ENCODE results near the gene LUC7L.
A peak's percentile ranks its signal among the peaks of the same experiment; 100 is the strongest.

Gene LUC7L

GRCh38 chr16:253833-254232, 24.6 kb upstream of the LUC7L start:
- peaks cover 20 to 23% of the 10 kb centered on the region in 2 experiments for H3K4me1 ChIP-seq (ENCODE audit: control insufficient read depth in 1 of 2, insufficient read depth in 1 of 2, low read depth in 1 of 2, low read length in 1 of 2)
- H3K36me3 ChIP-seq: no peaks in the 10 kb centered on the region
- H3K27me3 ChIP-seq: no peaks in the 10 kb centered on the region
- H3K27ac ChIP-seq: peak overlapping the region; percentile 25
- no peak for TF ChIP-seq CTCF (IDR thresholded peaks at IDR 0.05)
- H3K9me3 ChIP-seq: no peaks in the 10 kb centered on the region
- no peak overlapping the region for H3K4me3 ChIP-seq (ENCODE audit: low read depth in 1 of 2, low read length in 1 of 2)

- Histone ChIP-seq H3K27me3 (no peaks in the 10 kb centered on the region), H3K27ac (peak overlapping the region; percentile 90), H3K4me1 (ENCODE audit: control insufficient read depth in 1 of 2, insufficient read depth in 1 of 2, low read depth in 1 of 2, low read length in 1 of 2) (peaks cover 20 to 23% of the 10 kb centered on the region in 2 experiments), H3K4me3 (ENCODE audit: low read depth in 1 of 2, low read length in 1 of 2) (peak overlapping the region; percentile 27 to 37), H3K36me3 (no peaks in the 10 kb centered on the region), H3K9me3 (no peaks in the 10 kb centered on the region)
- TF ChIP-seq CTCF (IDR thresholded peaks at IDR 0.05): no peak
Measured at GRCh38 chr16:252366-253337, 23.4 kb upstream of the LUC7L start.

- H3K4me1 ChIP-seq (ENCODE audit: control insufficient read depth in 1 of 2, insufficient read depth in 1 of 2, low read depth in 1 of 2, low read length in 1 of 2): peaks cover 27 to 35% of the 10 kb centered on the region in 2 experiments
Measured at GRCh38 chr16:249431-249830, 20.2 kb upstream of the LUC7L start.

GRCh38 chr16:247027-247426, 17.8 kb upstream of the LUC7L start:
- H3K27me3 ChIP-seq: no peaks in the 10 kb centered on the region
- no peaks in the 10 kb centered on the region for H3K36me3 ChIP-seq
- no peak overlapping the region for H3K4me3 ChIP-seq (ENCODE audit: low read depth in 1 of 2, low read length in 1 of 2)
- H3K4me1 ChIP-seq (ENCODE audit: control insufficient read depth in 1 of 2, insufficient read depth in 1 of 2, low read depth in 1 of 2, low read length in 1 of 2): peaks cover 19 to 30% of the 10 kb centered on the region in 2 experiments
- H3K27ac ChIP-seq: no peak overlapping the region
- no peaks in the 10 kb centered on the region for H3K9me3 ChIP-seq
- no peak for TF ChIP-seq CTCF (IDR thresholded peaks at IDR 0.05)

More at GRCh38 chr16:249431-249830, 20.2 kb upstream of the LUC7L start:
- H3K36me3 ChIP-seq: no peaks in the 10 kb centered on the region
- no peak overlapping the region for H3K27ac ChIP-seq
- H3K9me3 ChIP-seq: no peaks in the 10 kb centered on the region
- no peak for TF ChIP-seq CTCF (IDR thresholded peaks at IDR 0.05)
- H3K27me3 ChIP-seq: no peaks in the 10 kb centered on the region
- no peak overlapping the region for H3K4me3 ChIP-seq (ENCODE audit: low read depth in 1 of 2, low read length in 1 of 2)

- Histone ChIP-seq H3K36me3 (no peaks in the 10 kb centered on the region), H3K4me1 (ENCODE audit: control insufficient read depth in 1 of 2, insufficient read depth in 1 of 2, low read depth in 1 of 2, low read length in 1 of 2) (peaks cover 14 to 30% of the 10 kb centered on the region in 2 experiments), H3K4me3 (ENCODE audit: low read depth in 1 of 2, low read length in 1 of 2) (no peak overlapping the region), H3K27ac (peak overlapping the region; percentile 60), H3K27me3 (no peaks in the 10 kb centered on the region), H3K9me3 (no peaks in the 10 kb centered on the region)
- no peak for TF ChIP-seq CTCF (IDR thresholded peaks at IDR 0.05)
Measured at GRCh38 chr16:245105-245504, 15.9 kb upstream of the LUC7L start.

Data from neutrophil (primary cell).